AG09309 (cell line): ENCODE data around the gene DSP.

Experiments
- DNase-seq: peaks from one replicate; pipeline ENCODE4 v3.0.0-alpha.2; 2010; ENCODE audit warnings: low read depth
- H3K4me3 ChIP-seq: 2 replicates; pipeline ENCODE4 v1.5.1; 2011; ENCODE audit warnings: mild to moderate bottlenecking, low read depth, low read length, moderate library complexity; ENCODE audit not compliant: control insufficient read depth
- TF ChIP-seq, protein P1 (sequence below): IDR thresholded peaks from 2 replicates; pipeline ENCODE4 v1.5.1; 2011; ENCODE audit warnings: mild to moderate bottlenecking, low read depth, low read length, inconsistent platforms; ENCODE audit not compliant: insufficient read depth, control insufficient read depth; ENCODE audit errors: missing control alignments

The DSP gene

GRCh38 chr6:7593229-7593628 is 51.8 kb downstream of the DSP start:
- DNase-seq, result no peak
- TF ChIP-seq, protein P1, sequence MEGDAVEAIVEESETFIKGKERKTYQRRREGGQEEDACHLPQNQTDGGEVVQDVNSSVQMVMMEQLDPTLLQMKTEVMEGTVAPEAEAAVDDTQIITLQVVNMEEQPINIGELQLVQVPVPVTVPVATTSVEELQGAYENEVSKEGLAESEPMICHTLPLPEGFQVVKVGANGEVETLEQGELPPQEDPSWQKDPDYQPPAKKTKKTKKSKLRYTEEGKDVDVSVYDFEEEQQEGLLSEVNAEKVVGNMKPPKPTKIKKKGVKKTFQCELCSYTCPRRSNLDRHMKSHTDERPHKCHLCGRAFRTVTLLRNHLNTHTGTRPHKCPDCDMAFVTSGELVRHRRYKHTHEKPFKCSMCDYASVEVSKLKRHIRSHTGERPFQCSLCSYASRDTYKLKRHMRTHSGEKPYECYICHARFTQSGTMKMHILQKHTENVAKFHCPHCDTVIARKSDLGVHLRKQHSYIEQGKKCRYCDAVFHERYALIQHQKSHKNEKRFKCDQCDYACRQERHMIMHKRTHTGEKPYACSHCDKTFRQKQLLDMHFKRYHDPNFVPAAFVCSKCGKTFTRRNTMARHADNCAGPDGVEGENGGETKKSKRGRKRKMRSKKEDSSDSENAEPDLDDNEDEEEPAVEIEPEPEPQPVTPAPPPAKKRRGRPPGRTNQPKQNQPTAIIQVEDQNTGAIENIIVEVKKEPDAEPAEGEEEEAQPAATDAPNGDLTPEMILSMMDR, result no peak
- no peak overlapping the region for H3K4me3 ChIP-seq

DNA sequence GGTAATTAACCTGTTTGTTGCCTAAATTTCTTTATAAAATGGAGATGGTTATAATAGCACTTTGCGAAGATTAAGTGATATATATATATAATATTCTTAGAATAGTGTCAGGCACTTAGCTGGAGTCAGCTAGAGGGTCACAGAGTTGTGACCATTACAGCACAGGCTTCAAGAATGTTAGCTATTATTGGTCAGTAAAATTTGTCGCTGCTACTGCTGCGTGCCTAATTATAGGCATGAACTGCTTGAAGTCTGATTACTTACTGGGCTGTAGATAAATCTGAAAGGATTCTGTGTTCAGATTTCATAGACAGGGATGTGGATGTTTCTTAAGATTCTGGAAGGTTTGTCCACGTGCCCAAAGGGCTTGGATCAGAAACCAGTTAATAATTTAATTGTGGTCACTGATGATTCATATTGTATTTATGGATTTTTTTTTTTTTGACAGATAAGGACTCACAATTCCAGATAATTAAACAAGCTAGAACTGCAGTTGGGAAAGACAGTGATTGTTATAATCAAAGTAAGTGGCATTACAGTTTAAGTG is 53.2 kb downstream of the DSP start:
- DNase-seq, result no peak
- TF ChIP-seq, protein P1, result no peak
- no peak overlapping the region for H3K4me3 ChIP-seq

DNA sequence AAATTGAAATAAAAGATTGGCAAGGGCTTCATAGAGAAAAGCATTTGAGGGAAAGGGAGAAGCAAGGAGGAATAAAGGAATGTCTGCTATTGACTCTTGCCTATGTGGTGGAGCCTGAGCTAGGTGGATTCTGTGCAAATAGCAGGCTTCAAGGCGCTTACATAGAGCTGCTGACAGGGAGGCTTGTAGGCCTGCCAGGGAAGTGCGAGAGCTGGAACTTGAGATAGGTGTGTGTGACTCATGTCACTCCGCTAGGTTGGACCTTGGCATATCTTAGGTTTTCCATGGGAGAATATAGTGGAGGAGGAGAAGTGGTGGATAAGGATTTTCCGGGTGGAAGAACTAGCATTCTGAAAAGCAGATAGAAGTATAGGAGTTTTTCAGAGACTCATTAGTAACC is 62.5 kb downstream of the DSP start:
- H3K4me3 ChIP-seq, result no peak overlapping the region
- DNase-seq, result no peak
- TF ChIP-seq, protein P1, result no peak

GRCh38 chr6:7604506-7604905 is 63.0 kb downstream of the DSP start:
- H3K4me3 ChIP-seq, result no peak overlapping the region
- no peak for DNase-seq
- TF ChIP-seq, protein P1, result no peak

- DNase-seq, result no peak
- no peak overlapping the region for H3K4me3 ChIP-seq
- TF ChIP-seq, protein P1, result peak; percentile 78
Observed at GRCh38 chr6:7615611-7616383, 74.3 kb downstream of the DSP start.

DNA sequence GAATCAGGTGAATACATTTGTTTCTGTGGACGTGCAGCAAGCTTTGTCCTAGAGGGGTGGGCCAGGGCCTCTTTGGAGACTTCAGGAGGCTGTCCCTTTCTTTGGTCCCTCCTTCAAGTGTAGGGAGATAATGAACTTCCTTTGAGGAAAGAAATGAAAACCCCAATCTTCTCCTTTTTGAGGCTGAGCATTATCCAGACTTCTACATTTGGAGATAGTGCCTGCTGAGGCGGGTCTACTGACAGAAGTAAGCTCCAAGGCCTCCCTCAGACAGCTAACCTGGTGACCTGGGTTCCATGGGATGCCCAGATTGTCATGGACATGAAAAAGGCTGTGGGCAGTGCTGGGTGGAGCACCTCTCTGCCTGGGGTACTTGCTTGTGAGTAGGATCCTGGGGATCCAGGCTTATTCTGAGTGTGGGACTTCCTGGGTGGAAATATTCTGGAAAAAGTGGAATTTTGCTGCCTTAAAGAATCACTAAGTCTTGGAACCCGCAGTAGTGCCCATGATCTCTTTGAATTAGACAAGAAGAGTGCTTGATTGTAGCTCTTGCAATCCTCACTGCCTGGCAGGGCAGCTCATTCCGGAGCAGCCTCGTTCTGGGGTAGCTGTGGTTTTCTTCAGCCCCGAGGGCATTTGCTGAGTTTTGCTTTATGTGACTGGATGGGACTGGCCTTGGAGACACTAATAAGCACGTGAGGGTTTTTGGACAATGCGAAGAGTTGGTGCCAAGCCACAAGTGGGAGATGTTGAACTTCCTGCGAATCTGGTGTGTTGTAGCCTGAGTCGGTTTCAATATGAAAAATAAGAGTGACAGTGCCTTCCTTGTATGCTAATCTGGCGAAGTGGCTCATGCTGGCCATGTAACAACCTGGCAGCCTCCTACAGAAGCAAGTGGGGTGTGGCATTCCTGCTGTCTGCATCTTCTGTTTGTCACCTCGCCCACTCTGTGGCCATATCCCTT is 76.6 kb downstream of the DSP start:
- no peak overlapping the region; the same call in 1 of the 2 replicates for H3K4me3 ChIP-seq
- peak; percentile 77 for DNase-seq
- TF ChIP-seq, protein P1, result peak; percentile 10
